Measurements from ENCODE around the gene ADAMTS2. TPM values are rescaled to one million over a fixed set of nuclear protein-coding genes. Genes with fewer than 3 reads are reported as not detected.
A peak's percentile ranks its signal among the peaks of the same experiment; 100 is the strongest.

The ADAMTS2 gene
- total RNA-seq (2014; rRNA removed; shearing (Covaris generic)), result 1.7 and 2.2 TPM in 2 replicates

GRCh38 chr5:179345433-179346321 lies at the start of gene ADAMTS2:
Gene ADAMTS2, minus strand, starts transcription at chr5:179345461. Its CDS starts 133 bp downstream, at chr5:179345328.
- Histone ChIP-seq H3K4me3 (ENCODE audit: insufficient read depth, low read depth, low read length) (peak within 1 kb of the TSS; percentile 68), H3K27me3 (ENCODE audit: control insufficient read depth, insufficient read depth, low read length) (peaks cover 45% of the 10 kb centered on the region), H3K36me3 (replicated peaks; ENCODE audit: control insufficient read depth, insufficient read depth, low read length) (no peaks in the 10 kb centered on the region)
- DNase-seq, result peak; percentile 97

- no peaks in the 10 kb centered on the region for H3K36me3 ChIP-seq (replicated peaks; ENCODE audit: control insufficient read depth, insufficient read depth, low read length)
- H3K27me3 ChIP-seq (ENCODE audit: control insufficient read depth, insufficient read depth, low read length), result no peaks in the 10 kb centered on the region
- no peak for DNase-seq
- no peak overlapping the region for H3K4me3 ChIP-seq (ENCODE audit: insufficient read depth, low read depth, low read length)
Observed at GRCh38 chr5:179393078-179393477, 47.8 kb upstream of the ADAMTS2 start.

- peak; percentile 26 for DNase-seq
Observed at GRCh38 chr5:179387151-179388110, 42.2 kb upstream of the ADAMTS2 start.

GRCh38 chr5:179385914-179386313 lies 40.7 kb upstream of the ADAMTS2 start:
- Histone ChIP-seq H3K4me3 (ENCODE audit: insufficient read depth, low read depth, low read length) (no peak overlapping the region), H3K36me3 (replicated peaks; ENCODE audit: control insufficient read depth, insufficient read depth, low read length) (no peaks in the 10 kb centered on the region), H3K27me3 (ENCODE audit: control insufficient read depth, insufficient read depth, low read length) (no peaks in the 10 kb centered on the region)
- DNase-seq, result peak; percentile 15

More at GRCh38 chr5:179387151-179388110, 42.2 kb upstream of the ADAMTS2 start:
- Histone ChIP-seq H3K36me3 (replicated peaks; ENCODE audit: control insufficient read depth, insufficient read depth, low read length) (no peaks in the 10 kb centered on the region), H3K4me3 (ENCODE audit: insufficient read depth, low read depth, low read length) (no peak overlapping the region), H3K27me3 (ENCODE audit: control insufficient read depth, insufficient read depth, low read length) (no peaks in the 10 kb centered on the region)

- Histone ChIP-seq H3K4me3 (ENCODE audit: insufficient read depth, low read depth, low read length) (no peak overlapping the region), H3K27me3 (ENCODE audit: control insufficient read depth, insufficient read depth, low read length) (no peaks in the 10 kb centered on the region), H3K36me3 (replicated peaks; ENCODE audit: control insufficient read depth, insufficient read depth, low read length) (no peaks in the 10 kb centered on the region)
- no peak for DNase-seq
Observed at GRCh38 chr5:179382486-179382885, 37.2 kb upstream of the ADAMTS2 start.

- Histone ChIP-seq H3K36me3 (replicated peaks; ENCODE audit: control insufficient read depth, insufficient read depth, low read length) (no peaks in the 10 kb centered on the region), H3K4me3 (ENCODE audit: insufficient read depth, low read depth, low read length) (no peak overlapping the region), H3K27me3 (ENCODE audit: control insufficient read depth, insufficient read depth, low read length) (no peaks in the 10 kb centered on the region)
- no peak for DNase-seq
Observed at GRCh38 chr5:179381691-179382090, 36.4 kb upstream of the ADAMTS2 start.

GRCh38 chr5:179380211-179381035 lies 35.2 kb upstream of the ADAMTS2 start:
- Histone ChIP-seq H3K36me3 (replicated peaks; ENCODE audit: control insufficient read depth, insufficient read depth, low read length) (no peaks in the 10 kb centered on the region), H3K27me3 (ENCODE audit: control insufficient read depth, insufficient read depth, low read length) (no peaks in the 10 kb centered on the region)
- peak; percentile 40 for DNase-seq

GRCh38 chr5:179379321-179379890 lies 34.1 kb upstream of the ADAMTS2 start:
- no peak overlapping the region for H3K4me3 ChIP-seq (ENCODE audit: insufficient read depth, low read depth, low read length)
- no peaks in the 10 kb centered on the region for H3K36me3 ChIP-seq (replicated peaks; ENCODE audit: control insufficient read depth, insufficient read depth, low read length)
- no peaks in the 10 kb centered on the region for H3K27me3 ChIP-seq (ENCODE audit: control insufficient read depth, insufficient read depth, low read length)
- no peak for DNase-seq

More at GRCh38 chr5:179380211-179381035, 35.2 kb upstream of the ADAMTS2 start:
- no peak overlapping the region for H3K4me3 ChIP-seq (ENCODE audit: insufficient read depth, low read depth, low read length)

GRCh38 chr5:179378441-179379271 lies 33.4 kb upstream of the ADAMTS2 start:
- DNase-seq, result peak; percentile 42

GRCh38 chr5:179378116-179378440 lies 32.8 kb upstream of the ADAMTS2 start:
- Histone ChIP-seq H3K4me3 (ENCODE audit: insufficient read depth, low read depth, low read length) (no peak overlapping the region), H3K27me3 (ENCODE audit: control insufficient read depth, insufficient read depth, low read length) (no peaks in the 10 kb centered on the region), H3K36me3 (replicated peaks; ENCODE audit: control insufficient read depth, insufficient read depth, low read length) (no peaks in the 10 kb centered on the region)
- peak; percentile 39 for DNase-seq

More at GRCh38 chr5:179378441-179379271, 33.4 kb upstream of the ADAMTS2 start:
- Histone ChIP-seq H3K4me3 (ENCODE audit: insufficient read depth, low read depth, low read length) (no peak overlapping the region), H3K27me3 (ENCODE audit: control insufficient read depth, insufficient read depth, low read length) (no peaks in the 10 kb centered on the region), H3K36me3 (replicated peaks; ENCODE audit: control insufficient read depth, insufficient read depth, low read length) (no peaks in the 10 kb centered on the region)

- peak; percentile 51 for DNase-seq
- H3K36me3 ChIP-seq (replicated peaks; ENCODE audit: control insufficient read depth, insufficient read depth, low read length), result no peaks in the 10 kb centered on the region
- H3K4me3 ChIP-seq (ENCODE audit: insufficient read depth, low read depth, low read length), result no peak overlapping the region
Observed at GRCh38 chr5:179377421-179378115, 32.3 kb upstream of the ADAMTS2 start.

GRCh38 chr5:179376701-179377420 lies 31.6 kb upstream of the ADAMTS2 start:
- no peaks in the 10 kb centered on the region for H3K27me3 ChIP-seq (ENCODE audit: control insufficient read depth, insufficient read depth, low read length)
- no peak overlapping the region for H3K4me3 ChIP-seq (ENCODE audit: insufficient read depth, low read depth, low read length)
- no peaks in the 10 kb centered on the region for H3K36me3 ChIP-seq (replicated peaks; ENCODE audit: control insufficient read depth, insufficient read depth, low read length)
- peak; percentile 44 for DNase-seq

More at GRCh38 chr5:179377421-179378115, 32.3 kb upstream of the ADAMTS2 start:
- H3K27me3 ChIP-seq (ENCODE audit: control insufficient read depth, insufficient read depth, low read length), result no peaks in the 10 kb centered on the region

All from H7 (cell line).